Fibroblast of skin of right quadriceps (primary cell): Measurements from ENCODE around the gene BRD1.

Experiments used
- DNase-seq: peaks from one replicate; pipeline ENCODE4 v3.0.0-alpha.2; 2013

BRD1 gene

DNA sequence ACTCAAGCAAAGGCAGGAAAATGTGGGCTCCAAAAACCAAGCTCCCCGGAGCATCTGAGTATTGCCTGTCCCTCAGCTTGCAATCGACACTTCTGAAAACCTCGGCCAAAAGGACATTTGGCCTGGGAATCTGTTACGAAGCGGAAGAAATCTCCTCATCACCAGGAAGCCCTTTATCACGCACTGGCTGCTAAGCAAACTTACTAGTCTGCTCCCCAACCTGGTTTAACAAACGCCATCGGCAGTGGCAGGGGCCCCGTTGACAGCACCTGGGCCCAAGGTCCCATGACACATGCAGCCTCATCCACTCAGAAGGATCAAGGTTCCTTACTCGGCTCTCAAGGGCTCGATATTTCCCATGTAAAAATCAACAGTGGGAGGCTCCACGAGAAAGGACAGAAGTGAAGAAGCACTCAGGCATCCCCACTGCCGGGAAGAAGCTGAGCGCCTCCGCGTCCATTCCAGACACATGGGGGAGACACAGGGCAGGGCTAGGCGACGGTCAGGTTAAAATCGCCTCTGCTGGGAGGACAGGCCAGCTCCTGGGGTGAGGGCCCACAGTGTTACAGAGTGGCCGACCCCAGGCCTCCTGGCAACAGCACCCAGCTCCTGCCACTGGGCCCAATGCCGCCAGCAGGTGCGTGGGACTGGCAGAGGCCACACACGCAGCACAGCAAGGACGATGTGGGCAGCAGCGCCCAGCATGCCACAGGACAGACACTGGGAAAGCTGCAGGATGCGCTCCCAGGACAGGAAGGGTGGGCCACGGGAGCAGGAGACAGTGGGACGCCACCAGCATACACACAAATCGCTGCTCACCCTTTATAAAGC, 27.1 kb downstream of the BRD1 start:
- DNase-seq, result no peak

GRCh38 chr22:49799431-49800075, 28.1 kb downstream of the BRD1 start:
- DNase-seq, result no peak

DNA sequence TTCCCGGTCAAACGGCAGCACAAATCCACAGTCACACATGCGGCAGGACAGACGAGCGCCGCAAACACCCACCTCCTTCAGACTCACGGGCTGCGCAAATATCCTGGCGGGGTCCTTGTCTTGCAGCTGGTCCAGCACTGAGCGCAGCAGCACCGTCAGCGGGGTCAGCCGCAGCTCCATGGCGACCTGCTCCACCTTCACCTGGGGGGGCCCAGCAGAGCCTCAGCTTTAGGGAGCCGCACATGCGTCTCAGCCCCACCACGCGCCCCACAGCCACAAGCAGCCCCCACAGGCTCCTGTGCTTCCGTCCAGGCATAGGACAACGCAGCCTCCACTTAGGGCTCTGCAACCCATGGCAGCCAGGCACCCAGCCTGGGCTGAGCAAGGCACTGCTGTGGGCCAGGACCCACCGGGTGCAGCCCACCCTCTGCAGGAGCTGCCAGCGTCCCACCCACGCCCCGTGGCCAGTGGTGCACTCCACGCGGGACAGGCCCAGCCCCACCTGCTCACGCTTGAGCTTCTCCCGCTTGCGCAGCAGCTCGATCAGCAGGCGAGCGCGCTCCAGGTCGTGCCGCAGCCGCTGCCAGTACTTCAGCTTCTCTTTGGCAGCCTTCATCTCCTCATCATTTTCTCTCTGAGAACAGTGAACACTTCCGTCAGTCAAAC, 29.1 kb downstream of the BRD1 start:
- DNase-seq, result no peak

GRCh38 chr22:49797706-49798105, 30.0 kb downstream of the BRD1 start:
- no peak for DNase-seq

- DNase-seq, result no peak
Measured at GRCh38 chr22:49796596-49797270, 30.9 kb downstream of the BRD1 start.

GRCh38 chr22:49795521-49795920, 32.2 kb downstream of the BRD1 start:
- DNase-seq, result no peak

DNA sequence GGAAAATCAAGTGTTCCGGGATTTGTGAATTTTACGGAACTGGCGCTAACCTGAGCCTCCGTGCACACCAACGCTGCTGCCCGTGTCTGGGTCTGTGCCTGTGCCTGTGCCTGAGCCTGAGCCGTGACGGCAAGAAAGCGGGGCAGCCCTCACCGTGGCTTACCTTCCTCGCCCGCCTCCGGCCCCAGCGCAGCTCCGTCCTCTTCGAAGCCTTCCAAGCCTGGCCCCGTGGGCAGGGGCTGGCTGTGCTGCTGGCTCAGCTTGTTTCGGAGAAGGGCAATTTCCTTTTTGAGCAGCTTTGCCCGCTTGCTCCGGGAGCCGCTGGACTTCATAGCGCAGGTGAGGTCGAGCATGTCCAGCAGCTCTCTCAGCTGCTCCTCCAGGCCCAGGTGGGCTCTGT, 33.8 kb downstream of the BRD1 start:
- no peak for DNase-seq

DNA sequence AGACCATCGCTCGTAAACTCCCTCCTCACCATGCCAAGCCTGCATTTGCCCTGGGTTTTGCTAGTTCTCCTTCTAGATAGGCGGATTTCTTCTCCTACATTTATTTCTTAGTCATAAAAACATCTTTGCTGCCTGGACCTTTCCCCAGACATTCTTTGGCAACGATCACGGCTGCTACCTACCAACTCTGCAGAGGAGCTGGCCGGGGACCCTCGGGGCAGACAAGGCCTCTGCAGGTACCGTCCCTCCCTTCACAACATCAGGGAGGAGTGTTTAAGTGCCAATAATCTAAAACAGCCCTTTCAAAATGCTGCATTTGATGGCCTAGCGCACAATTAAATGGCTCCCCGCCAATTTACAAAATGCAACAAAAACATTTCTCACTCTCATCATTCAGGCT, 34.4 kb downstream of the BRD1 start:
- DNase-seq, result no peak

GRCh38 chr22:49792107-49792506, 35.6 kb downstream of the BRD1 start:
- DNase-seq, result no peak

DNA sequence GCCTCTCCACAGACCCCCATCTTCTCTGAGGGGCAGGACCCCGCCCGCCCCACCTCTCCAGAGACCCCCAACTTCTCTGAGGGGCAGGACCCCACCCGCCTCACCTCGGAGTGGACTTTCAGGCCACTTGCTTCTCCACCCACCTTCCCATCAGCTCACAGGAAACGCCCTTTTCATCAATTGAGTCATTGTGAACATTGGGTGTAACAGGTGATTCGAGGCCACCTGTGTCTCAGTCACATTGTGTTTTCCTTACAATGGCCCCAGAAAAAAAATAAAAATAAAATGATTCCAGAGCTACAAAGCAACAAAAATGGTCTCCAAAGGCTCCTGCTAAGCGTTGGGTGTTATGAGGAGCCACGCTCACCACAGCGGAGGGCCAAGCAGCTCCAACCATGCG, 36.0 kb downstream of the BRD1 start:
- DNase-seq, result no peak

GRCh38 chr22:49790912-49791311, 36.8 kb downstream of the BRD1 start:
- no peak for DNase-seq

GRCh38 chr22:49789289-49790141, 38.2 kb downstream of the BRD1 start:
- DNase-seq, result no peak

GRCh38 chr22:49788504-49788903, 39.2 kb downstream of the BRD1 start:
- no peak for DNase-seq

DNA sequence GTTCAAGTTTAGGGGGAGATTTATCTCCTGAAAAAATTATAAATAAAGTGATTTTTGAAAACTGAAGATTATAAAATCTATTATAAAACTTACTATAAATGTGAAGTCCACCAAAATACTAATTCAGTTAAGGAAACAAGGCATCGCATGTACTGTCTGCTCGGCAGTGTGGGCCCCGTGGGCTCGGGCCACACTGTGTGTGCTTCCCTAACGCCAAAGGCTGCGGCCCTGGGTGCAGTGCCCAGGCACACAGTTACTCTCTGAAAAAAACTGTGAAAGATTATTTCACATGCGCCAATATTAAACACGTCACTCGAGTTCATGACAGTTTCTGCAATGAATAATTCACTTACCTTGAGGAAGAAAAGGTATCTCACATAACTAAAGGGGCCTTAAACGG, 39.8 kb downstream of the BRD1 start:
- DNase-seq, result no peak

GRCh38 chr22:49786976-49787706, 40.5 kb downstream of the BRD1 start:
- DNase-seq, result no peak

DNA sequence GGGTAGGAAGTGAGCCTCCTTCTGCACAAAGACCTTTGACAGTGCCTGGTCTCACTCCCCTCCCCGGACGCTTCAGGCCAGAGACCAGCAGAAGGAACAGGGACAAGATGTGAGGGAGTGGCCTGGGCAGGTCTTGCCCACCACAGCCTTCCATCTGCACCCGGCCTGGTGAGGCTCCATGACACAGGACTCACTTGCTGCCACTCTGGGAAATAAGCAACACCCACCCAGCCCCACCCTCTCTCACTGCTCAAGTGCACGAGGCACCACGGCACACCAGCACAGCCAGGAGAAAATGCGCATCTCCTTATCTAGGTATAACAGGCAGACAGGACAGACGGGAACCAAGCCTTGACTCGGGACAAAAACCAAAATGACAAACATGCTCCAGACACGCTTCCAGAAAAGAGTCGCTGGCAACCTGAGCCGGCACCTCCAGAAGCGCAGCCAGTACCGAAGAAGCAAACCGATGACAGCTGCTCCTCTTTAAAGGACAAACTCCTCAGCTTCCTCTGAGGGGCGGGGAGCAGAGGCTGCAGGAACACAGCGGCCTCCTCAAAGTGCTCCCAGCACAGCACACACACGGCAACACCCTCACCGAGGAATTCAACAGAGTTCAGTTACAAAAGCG, 41.7 kb downstream of the BRD1 start:
- DNase-seq, result no peak

DNA sequence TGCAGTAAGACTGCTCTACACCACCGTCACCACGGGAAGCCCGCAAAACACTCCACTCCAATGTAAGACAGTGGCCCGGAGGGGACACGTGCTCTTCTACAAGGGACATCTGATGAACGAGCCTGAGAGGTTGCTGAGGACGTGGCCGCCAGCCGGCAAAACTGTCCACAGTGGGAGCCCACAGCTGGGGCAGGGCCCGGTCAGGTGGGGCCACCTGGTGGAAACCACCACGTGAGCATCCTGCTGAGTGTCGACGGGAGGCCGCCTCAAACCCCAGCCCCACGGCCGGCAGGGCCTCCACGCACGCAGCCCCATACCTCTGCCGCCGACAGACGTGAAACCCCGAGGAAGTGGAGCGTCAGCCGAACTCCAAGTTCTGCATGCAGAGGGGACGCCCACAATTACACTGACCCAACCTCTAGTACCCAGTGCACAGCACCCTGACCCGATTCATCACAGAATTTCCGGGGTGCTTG, 42.6 kb downstream of the BRD1 start:
- no peak for DNase-seq

DNA sequence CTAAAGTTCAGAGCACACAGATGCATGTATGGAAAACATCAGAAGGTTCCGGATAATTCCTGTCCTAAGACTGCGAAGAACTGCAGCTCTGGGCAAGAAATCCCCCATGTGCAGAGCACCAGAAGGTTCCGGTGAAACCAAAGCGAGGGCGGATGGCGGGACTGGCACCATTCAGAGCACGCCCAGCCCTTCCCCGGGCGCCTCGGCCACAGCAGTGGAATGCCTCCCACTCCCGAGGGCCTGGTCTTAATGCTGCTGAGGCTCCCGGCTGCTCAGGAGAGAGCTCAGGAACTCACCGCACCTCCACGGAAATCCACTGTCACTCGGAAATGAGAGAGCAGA, 43.1 kb downstream of the BRD1 start:
- no peak for DNase-seq

DNA sequence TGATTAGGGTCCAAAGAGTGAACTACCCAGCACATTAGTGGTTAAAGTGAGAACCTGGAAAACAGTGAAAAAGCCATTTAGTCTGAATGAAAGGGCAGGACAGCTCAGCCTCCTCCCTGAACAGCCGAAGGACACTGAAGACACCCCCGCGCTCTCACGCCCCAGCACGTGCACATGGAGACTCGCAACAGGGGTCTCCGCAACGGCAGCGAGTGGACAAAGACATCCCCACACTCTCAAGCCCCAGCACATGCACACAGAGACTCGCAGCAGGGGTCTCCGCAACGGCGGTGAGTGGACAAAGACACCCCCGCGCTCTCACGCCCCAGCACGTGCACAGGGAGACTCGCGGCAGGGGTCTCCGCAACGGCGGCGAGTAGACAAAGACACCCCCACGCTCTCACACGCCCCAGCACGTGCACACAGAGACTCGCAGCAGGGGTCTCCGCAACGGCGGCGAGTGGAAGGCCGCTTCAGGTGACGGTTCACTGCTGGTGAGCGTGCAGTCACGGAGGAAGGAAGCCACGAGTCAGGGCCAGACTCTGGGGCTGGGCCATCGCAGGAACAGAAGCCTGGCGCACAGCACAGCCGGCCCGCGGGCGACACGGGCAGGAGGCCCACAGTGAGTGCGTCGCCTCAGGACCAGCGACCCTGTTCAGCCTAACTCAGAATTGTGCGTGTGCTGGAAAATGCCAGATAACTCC, 43.6 kb downstream of the BRD1 start:
- no peak for DNase-seq

- DNase-seq, result no peak
Measured at GRCh38 chr22:49783036-49783746, 44.5 kb downstream of the BRD1 start.
